Duodenal mucosa (tissue), 2 donors: ENCODE data around the gene MOV10L1.

ENCODE experiments used
- H3K27ac ChIP-seq: one replicate; pipeline ENCODE4 v1.7.0; 2013; ENCODE audit warnings: low read depth, low read length
- H3K27me3 ChIP-seq, 2 donors: one replicate each; pipeline ENCODE4 v1.7.0; 2013; ENCODE audit warnings: low read length in 2 of 2, control low read depth in 1 of 2; ENCODE audit not compliant: insufficient read depth in 2 of 2, control insufficient read depth in 1 of 2
- H3K36me3 ChIP-seq, 2 donors: one replicate each; pipeline ENCODE4 v1.7.0; 2013; ENCODE audit warnings: low read length in 2 of 2, control low read depth in 1 of 2; ENCODE audit not compliant: insufficient read depth in 2 of 2, control insufficient read depth in 1 of 2
- H3K4me1 ChIP-seq, 2 donors: one replicate each; pipeline ENCODE4 v1.7.0; 2013; ENCODE audit warnings: low read length in 2 of 2, control low read depth in 1 of 2; ENCODE audit not compliant: insufficient read depth in 2 of 2, control insufficient read depth in 1 of 2
- H3K4me3 ChIP-seq, 2 donors: one replicate each; pipeline ENCODE4 v1.7.0; 2013; ENCODE audit warnings: low read length in 2 of 2, low read depth in 1 of 2
- H3K9ac ChIP-seq, 2 donors: one replicate each; pipeline ENCODE4 v1.7.0; 2013; ENCODE audit warnings: low read length in 2 of 2, low read depth in 1 of 2
- H3K9me3 ChIP-seq, 2 donors: one replicate each; pipeline ENCODE4 v1.7.0; 2013; ENCODE audit warnings: low read length in 2 of 2, control low read depth in 1 of 2; ENCODE audit not compliant: control insufficient read depth in 1 of 2

Gene MOV10L1

DNA sequence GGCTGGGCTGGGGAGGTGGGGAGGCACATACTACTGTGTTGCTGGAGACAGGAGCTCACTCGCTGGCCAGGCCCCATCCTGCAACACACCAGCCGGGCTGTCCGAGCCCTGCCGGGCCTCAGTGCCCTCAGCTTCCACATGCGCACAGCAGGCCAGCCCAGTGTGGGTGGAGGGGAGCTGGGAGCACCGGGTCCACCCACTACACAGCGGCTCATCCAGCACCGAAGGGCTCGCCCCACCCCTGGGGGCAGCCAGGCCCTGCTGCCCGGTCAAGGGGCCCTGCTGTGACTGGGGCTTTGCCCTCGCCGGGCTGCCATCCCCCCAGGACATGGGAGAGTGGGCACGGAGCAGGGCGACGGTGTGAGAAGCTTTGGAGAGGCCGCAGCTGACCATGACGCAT, 41.0 kb upstream of the MOV10L1 start:
- peaks cover 0 to under 1% of the 10 kb centered on the region in 2 donors for H3K27me3 ChIP-seq
- no peaks in the 10 kb centered on the region for H3K4me1 ChIP-seq
- no peak overlapping the region for H3K9ac ChIP-seq
- H3K36me3 ChIP-seq = no peaks in the 10 kb centered on the region
- no peaks in the 10 kb centered on the region for H3K9me3 ChIP-seq
- H3K4me3 ChIP-seq = no peak overlapping the region
- H3K27ac ChIP-seq = no peak overlapping the region

DNA sequence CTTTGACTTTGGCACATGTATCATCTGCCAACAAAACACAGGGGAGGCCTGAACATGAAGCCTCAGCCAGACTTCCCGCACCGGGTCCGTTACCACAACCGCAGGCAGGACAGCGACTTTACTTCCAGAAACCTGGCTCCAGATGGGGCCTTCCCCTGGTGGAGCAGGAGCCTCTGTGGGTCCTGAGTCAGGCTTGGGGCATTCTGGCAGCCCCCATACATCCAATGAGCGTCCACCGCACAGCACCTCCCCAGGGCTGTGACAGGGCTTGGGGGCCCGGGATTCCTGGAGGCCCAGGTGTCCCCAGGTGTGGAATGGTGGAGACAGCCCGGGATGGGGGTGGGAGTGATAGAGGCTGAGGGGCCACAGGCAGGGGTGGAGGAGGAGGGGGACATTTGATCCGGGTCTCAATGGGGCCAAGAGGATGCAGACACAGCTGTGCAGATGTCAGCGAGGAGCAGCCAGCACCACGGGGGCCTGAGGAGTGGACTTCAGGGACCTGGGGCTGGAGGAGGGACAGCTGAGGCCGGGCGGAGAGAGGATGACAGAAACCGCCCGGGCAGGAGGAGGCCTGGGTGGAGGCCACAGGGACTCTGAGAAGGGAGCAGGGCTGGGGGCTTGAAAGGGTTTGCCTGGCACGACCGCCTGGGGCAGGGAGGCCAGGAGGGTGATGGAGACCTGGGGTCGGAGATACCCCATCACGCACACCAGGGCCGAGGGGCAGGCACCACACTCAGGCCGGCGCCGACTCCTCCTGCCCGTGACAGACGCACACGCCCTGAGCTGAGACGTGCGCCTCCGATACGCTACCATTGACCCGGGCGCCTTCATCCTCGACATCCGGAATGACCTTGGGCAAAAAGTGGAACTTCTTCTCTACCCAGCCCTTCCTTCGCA, 40.3 kb upstream of the MOV10L1 start:
- Histone ChIP-seq H3K36me3 (no peaks in the 10 kb centered on the region), H3K27me3 (peaks cover 0 to 3% of the 10 kb centered on the region in 2 donors), H3K4me3 (no peak overlapping the region), H3K9ac (no peak overlapping the region), H3K9me3 (no peaks in the 10 kb centered on the region), H3K4me1 (no peaks in the 10 kb centered on the region), H3K27ac (no peak overlapping the region)

DNA sequence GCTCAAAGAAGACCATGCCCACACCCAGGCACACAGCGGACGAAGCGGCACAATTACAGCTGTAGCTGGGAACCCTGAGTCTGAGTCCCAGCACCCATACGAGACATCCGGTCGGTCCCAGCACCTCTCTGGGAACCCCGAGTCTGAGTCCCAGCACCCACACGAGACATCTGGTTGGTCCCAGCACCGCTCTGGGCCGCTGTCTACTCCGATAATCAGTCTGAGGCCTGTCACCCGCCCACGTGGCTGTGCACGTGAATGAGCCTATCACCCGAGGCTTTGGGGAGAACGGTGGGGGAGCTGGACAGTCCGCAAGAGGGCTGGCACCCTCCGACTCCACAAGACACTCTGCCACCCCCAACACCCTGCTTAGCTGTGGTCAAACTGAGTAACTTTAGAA, 37.9 kb upstream of the MOV10L1 start:
- H3K9ac ChIP-seq = no peak overlapping the region
- H3K36me3 ChIP-seq = no peaks in the 10 kb centered on the region
- peaks cover 0 to 9% of the 10 kb centered on the region in 2 donors for H3K27me3 ChIP-seq
- H3K9me3 ChIP-seq = no peaks in the 10 kb centered on the region
- H3K27ac ChIP-seq = no peak overlapping the region
- no peaks in the 10 kb centered on the region for H3K4me1 ChIP-seq
- no peak overlapping the region for H3K4me3 ChIP-seq

DNA sequence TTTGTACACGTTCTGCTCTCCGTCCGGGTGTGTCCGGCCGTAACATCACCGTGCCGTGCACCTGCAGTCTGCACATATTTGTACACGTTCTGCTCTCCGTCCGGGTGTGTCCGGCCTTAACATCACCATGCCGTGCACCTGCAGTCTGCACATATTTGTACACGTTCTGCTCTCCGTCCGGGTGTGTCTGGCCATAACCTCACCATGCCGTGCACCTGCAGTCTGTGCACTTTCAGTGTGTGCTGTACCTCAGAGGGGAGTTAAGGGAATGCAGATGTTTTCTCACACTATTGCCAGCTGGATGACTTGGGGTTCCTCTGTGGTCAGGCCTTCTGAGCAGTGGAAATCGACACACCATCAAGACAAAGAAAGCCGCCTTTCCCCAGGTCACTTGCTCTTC, 35.9 kb upstream of the MOV10L1 start:
- H3K36me3 ChIP-seq = no peaks in the 10 kb centered on the region
- H3K27me3 ChIP-seq = peaks cover 2 to 14% of the 10 kb centered on the region in 2 donors
- no peaks in the 10 kb centered on the region for H3K9me3 ChIP-seq
- H3K4me3 ChIP-seq = no peak overlapping the region
- no peak overlapping the region for H3K9ac ChIP-seq
- H3K4me1 ChIP-seq = no peaks in the 10 kb centered on the region
- H3K27ac ChIP-seq = no peak overlapping the region

DNA sequence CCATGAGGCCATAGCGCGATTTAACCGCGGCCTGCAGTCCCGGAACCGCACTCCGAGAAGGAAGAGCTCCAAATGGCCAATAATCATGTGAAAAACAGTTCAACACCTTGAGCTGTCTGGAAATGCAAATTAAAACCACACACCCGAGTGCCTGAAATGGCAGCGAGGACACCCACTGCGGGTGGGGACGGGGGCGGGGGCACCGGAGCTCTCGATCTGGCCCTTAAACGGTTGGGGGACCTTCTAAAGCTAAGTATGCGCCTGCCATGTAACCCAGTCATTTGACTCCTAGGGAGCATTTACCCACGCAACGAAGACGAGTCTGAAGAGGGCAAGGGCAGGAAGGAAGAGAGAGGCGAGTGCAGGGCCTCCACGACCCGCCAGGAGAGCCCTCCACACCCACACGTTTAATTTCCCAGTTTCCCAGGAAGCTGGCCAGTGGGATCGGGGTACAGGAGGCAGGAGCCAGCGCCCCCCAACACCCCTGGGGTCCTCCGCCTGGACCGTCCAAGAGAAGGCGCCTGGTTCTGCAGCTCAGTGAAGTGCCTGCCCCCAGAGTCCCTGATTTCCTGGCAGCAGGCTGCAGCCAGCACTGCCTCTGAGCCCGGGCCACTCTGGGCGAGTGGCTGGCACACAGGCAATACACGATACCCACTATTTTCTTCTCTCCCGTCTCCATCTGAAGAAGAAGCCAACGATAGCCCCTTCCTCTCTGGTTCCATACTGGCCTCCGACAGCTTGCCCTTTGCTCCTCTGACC, 33.4 kb upstream of the MOV10L1 start:
- no peaks in the 10 kb centered on the region for H3K4me1 ChIP-seq
- no peaks in the 10 kb centered on the region for H3K9me3 ChIP-seq
- no peaks in the 10 kb centered on the region for H3K36me3 ChIP-seq
- H3K27me3 ChIP-seq = peaks cover 14 to 25% of the 10 kb centered on the region in 2 donors
- no peak overlapping the region for H3K27ac ChIP-seq
- H3K4me3 ChIP-seq = no peak overlapping the region
- no peak overlapping the region for H3K9ac ChIP-seq

DNA sequence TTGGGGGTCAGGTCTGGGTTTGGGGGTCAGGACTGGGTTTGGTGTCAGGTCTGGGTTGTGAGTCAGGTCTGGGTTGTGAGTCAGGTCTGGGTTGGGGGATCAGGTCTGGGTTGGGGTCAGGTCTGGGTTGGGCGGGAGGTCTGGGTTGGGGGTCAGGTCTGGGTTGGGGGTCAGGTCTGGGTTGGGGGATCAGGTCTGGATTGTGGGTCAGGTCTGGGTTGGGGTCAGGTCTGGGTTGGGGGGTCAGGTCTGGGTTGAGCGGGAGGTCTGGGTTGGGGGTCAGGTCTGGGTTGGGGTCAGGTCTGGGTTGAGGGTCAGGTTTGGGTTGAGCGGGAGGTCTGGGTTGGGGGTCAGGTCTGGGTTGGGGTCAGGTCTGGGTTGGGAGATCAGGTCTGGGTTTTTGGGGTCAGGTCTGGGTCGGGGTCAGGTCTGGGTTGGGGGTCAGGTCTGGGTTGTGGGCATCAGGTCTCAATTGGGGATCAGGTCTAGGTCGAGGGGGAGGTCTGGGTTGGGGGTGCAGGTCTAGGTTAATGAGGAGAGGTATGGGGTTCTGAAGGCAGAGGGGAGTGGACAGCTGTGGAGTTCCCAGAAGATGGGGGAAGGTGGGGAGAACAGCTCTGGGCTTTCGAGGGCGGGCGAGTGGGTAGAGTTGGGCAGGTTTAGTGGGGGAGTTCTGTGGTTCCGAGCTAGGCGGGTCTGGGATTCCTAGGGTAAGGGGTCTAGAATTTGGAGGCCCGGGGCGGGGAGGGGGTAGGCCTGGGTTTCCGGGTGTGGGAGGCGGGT, 32.3 kb upstream of the MOV10L1 start:
- H3K27me3 ChIP-seq = peaks cover 14 to 25% of the 10 kb centered on the region in 2 donors
- no peak overlapping the region for H3K27ac ChIP-seq
- H3K9ac ChIP-seq = no peak overlapping the region
- no peaks in the 10 kb centered on the region for H3K9me3 ChIP-seq
- no peak overlapping the region for H3K4me3 ChIP-seq
- H3K4me1 ChIP-seq = no peaks in the 10 kb centered on the region
- no peaks in the 10 kb centered on the region for H3K36me3 ChIP-seq

DNA sequence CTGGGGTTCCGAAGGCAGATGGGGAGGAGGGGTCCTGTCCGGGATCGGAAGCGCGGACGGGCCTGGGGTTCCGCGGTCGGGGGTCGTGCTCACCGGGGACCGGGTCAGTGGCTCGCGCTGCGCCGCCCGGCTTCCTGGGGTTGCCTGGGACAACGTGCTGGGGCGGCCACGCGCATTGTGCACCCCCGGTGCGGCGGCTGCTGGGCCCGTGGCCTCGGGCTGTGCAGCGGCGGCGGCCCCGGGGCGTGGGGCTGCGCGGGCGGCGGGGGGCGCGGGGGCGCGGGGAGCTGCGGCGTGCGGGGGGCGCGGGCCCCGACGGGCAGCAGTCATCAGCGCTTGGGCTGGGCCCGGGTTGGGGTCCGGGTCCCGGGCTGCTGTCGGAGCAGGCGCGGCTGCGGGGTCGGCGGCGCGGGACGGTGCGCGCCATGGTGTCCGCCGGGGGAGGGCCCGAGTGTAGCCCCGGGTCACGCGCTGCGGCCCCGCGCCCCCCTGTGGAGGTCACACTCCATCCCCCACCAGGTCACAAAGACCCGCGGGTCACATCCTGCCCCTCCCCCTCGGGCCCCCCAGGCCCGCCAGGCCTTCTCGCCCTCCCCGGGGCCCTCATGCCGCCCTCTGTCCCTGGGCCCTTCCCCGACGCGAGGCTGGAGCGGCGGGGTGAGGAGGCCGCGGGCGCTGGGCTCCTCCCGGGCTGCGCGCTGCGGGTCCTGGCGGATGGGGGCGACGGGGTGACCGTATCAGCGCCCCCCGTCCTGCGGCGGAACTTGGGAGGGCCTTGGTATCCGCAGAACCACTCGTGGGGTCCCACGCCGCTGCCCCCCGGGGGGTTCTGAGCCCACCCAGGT, 31.5 kb upstream of the MOV10L1 start, which contains the start of gene TTLL8:
TSS of gene TTLL8 (minus strand) at position 238 of the 845 bp plus-strand sequence.
- peaks cover 14 to 25% of the 10 kb centered on the region in 2 donors for H3K27me3 ChIP-seq
- H3K4me3 ChIP-seq = no peak within 1 kb of the TSS

DNA sequence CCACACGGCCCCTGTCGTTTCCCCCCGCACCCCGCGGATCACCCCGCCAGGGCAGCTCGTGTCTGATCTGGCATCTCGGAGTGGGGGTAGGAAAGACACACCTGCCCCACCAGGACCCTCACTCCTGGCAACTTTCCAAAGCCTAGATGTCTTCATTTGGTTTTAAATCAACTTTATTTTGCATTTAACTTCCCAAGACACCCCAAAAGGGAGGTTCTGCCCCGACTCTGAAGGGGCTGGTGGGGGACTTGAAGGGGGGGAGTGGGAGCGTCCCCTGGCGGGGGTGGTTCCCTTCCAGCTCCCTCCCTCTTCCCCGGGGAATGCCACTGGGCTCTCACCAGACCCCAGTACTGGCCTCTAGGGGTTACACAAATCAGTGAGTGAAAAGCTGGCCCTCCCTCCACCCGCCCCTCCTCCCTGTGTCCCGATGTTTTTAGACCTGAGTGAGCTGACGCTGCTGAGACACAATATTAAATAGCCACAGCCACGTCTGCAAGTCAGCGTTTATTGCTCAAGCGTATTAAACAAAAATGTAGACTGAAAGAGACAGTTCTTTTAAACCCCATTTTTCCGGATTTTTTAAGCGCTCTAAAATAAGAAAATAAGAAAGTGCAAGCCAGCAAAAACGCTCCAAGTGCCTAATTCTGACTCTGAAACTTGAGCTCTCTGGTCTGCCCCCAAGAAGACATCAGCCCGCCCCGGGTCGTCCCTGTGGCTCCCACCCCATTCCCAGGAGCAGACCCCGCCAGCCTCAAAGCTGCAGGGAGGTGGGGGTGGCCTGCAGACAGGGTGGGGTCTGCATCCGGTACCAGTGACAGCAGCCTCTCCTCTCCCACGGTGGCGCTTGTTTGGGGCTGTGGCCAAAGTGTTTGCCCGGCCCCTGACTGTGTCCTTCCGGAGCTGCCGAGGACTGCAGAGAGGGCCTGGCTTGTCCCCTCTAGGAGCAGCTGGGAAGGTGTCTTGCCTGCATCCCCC, 30.6 kb upstream of the MOV10L1 start:
- H3K9ac ChIP-seq = no peak overlapping the region
- H3K4me1 ChIP-seq = no peaks in the 10 kb centered on the region
- no peaks in the 10 kb centered on the region for H3K9me3 ChIP-seq
- no peaks in the 10 kb centered on the region for H3K36me3 ChIP-seq
- peaks cover 10 to 25% of the 10 kb centered on the region in 2 donors for H3K27me3 ChIP-seq
- H3K27ac ChIP-seq = no peak overlapping the region
- no peak overlapping the region for H3K4me3 ChIP-seq

More for the DNA sequence above, 31.5 kb upstream of the MOV10L1 start, which contains the start of gene TTLL8:
- Histone ChIP-seq H3K27ac (no peak within 1 kb of the TSS), H3K9ac (no peak within 1 kb of the TSS), H3K4me1 (no peaks in the 10 kb centered on the region), H3K9me3 (no peaks in the 10 kb centered on the region), H3K36me3 (no peaks in the 10 kb centered on the region)
